HG03103 (cell line): ENCODE results near the gene PDE8A.
"Not testable (repeated sequence)": the region's sequence is repeated elsewhere in the genome, so short reads cannot be mapped to it uniquely, and the experiment has no call there.

ENCODE experiments used
- ATAC-seq: cut with Tn5 transposase; IDR thresholded peaks from one replicate; pipeline ENCODE4 v1.9.1; 2021; ENCODE audit warnings: low read depth; ENCODE audit not compliant: unreplicated experiment

The PDE8A gene

GRCh38 chr15:85008474-85009260 lies 27.0 kb downstream of the PDE8A start:
- ATAC-seq = no peak

- ATAC-seq = no peak
These were observed 27.8 kb downstream of the PDE8A start for GRCh38 chr15:85009435-85009834.

DNA sequence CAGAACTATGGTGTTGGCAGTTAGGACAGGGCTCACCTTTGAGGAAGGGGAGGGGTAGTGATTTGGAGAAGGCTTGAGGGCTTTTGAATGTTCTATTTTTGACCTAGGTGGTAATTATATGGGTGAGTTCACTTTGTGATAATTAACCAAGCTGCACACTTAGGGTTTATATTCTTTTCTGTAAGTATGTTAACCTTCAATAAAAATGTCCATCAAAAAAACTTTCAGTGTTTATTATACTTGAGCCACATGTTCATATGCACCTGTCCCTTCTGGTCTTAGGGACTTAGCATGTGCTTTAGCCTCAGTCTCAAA lies 28.4 kb downstream of the PDE8A start:
- ATAC-seq = no peak

- no peak for ATAC-seq
These were observed 28.9 kb downstream of the PDE8A start for GRCh38 chr15:85010386-85011159.

DNA sequence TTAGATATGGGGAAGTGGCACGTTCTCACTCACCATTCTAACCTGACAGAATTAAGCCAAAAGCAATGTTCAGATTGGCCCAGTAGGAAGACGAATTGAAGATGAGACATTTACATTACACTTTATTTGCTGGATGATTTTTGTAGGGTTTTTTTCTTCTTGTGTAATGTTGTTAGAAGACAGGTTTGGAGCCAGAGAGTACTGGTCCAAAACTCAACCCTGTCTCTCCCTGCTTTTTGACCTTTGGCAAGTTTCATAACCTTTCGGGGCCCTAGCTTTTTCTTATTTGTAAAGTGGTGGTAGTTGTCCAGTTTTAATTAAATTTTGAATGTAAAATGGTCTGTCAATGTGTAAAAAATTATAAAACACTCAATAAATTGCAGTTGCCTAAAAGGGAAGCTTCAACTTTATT lies 29.5 kb downstream of the PDE8A start:
- no peak for ATAC-seq

DNA sequence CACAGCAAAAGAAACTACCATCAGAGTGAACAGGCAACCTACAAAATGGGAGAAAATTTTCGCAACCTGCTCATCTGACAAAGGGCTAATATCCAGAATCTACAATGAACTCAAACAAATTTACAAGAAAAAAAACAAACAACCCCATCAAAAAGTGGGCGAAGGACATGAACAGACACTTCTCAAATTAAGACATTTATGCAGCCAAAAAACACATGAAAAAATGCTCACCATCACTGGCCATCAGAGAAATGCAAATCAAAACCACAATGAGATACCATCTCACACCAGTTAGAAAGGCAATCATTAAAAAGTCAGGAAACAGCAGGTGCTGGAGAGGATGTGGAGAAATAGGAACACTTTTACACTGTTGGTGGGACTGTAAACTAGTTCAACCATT lies 30.1 kb downstream of the PDE8A start:
- ATAC-seq = not testable (repeated sequence)

DNA sequence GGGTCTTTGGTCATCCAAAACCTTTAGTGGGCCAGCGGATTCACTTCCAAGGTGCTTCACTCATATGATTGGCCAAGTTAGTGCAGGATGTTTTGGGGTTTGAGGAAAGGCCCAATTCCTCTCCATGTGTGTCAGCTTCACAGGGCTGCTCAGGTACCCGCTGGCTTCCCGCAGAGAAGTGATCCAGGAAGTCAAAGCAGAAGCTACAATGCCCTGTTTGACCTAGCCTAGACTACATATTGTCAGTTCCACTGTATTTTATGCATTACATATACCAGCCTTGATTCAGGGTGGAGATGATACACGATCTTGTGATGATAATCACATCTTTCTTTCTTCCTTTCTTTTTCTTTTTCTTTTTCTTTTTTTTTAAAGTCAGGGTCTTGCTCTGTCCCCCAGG lies 32.1 kb downstream of the PDE8A start:
- ATAC-seq = no peak

DNA sequence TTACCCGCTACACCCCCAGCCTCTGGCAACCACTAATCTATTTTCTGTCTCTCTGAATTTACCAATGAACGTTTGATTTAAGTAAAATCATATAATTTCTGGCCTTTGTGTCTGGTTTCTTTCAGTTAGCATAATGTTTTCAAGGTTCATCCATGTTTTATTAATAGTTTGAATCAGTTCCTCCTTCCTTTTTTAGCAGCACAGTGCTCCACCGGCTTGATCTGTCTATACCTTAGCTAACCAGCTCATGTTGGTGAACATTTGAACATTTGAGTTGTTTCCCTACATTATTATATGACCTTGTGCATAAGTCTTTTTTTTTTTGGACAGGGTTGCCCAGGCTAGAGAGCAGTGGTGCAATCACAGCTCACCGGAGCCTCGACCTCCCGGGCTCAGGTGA lies 33.3 kb downstream of the PDE8A start:
- no peak for ATAC-seq

- ATAC-seq = no peak
These were observed 34.6 kb downstream of the PDE8A start for GRCh38 chr15:85016275-85016674.

GRCh38 chr15:85019815-85020590 lies 38.3 kb downstream of the PDE8A start:
- no peak for ATAC-seq

DNA sequence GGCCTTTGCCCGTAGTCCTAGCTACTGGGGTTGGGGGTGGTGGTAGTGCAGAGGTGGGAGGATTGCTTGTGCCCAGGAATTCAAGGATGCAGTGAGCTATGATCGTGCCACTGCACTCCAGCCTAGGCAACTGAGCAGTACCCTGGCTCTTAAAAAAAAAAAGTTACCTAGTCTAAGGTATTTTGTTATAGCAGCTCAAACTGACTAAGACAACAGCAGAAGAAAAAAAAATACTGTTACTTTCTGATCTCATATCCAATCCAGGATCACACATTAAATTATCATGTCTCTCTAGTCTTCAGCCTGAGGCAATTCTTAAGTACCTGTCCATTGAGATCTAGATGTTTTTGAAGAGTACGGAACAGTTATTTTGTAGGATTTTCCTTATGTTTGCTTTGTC lies 39.8 kb downstream of the PDE8A start:
- ATAC-seq = no peak

GRCh38 chr15:85022860-85023403 lies 41.3 kb downstream of the PDE8A start:
- ATAC-seq = no peak

DNA sequence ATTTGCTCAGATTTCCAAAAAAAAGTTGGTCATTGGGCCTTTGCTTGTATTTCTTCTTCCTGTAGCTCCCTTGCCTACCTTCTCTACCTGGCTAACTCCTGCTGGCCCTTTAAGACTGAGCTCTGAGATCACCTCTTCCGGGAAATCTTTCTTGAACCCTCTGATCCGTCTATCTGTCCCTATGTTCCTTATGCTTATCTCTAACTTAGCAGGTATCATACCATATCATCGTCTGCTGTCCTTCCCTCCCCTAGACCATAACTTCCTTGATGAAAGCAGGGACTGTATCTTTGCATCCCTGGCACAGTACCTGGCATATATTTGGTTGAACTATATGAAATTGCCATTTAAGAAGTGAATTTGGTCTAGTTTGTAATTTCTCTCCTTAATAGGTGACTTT lies 42.3 kb downstream of the PDE8A start:
- ATAC-seq = no peak

GRCh38 chr15:85024509-85025336 lies 43.1 kb downstream of the PDE8A start:
- ATAC-seq = no peak

- ATAC-seq = no peak
These were observed 44.0 kb downstream of the PDE8A start for GRCh38 chr15:85025516-85026251.

GRCh38 chr15:85026304-85027032 lies 44.8 kb downstream of the PDE8A start:
- no peak for ATAC-seq

GRCh38 chr15:85027033-85027380 lies 45.4 kb downstream of the PDE8A start:
- ATAC-seq = no peak

DNA sequence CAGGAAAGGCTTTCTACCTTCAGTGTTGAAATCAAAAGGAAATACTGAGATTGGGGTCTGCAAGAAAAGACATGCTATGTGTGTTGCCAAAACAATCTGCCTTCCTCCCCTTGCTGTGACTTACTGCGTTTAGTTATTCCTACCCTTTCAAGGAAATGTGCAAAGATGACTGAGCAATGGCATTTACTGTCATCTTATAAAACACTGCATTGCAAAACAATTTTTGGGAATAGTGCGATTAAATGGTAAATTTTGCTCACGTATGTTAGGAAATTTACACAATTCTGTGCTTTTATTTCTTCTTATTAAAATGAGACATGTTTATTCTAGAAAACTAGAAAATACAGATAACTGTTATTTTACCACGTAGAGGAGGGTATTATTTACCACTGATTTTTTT lies 45.8 kb downstream of the PDE8A start:
- no peak for ATAC-seq

- ATAC-seq = no peak
These were observed 46.8 kb downstream of the PDE8A start for GRCh38 chr15:85028416-85028815.
